NCI-H1694 treated with DMSO at 0.1 percent for 48 hours (cell line): ENCODE measurements around the gene SLC22A31.
"Not testable (repeated sequence)": the region's sequence is repeated elsewhere in the genome, so short reads cannot be mapped to it uniquely, and the experiment has no call there.

ENCODE experiments used
- DNase-seq: peaks from one replicate; lab custom pipeline; 2025; lab: John Stamatoyannopoulos, UW

Gene SLC22A31

GRCh38 chr16:89200124-89200849 lies at the start of gene SLC22A31:
Gene SLC22A31 (minus strand): TSS chr16:89200537. CDS start chr16:89200501, 36 bp downstream.
- no peak for DNase-seq

- DNase-seq = no peak
Observed at GRCh38 chr16:89248196-89248982, 48.1 kb upstream of the SLC22A31 start.

- DNase-seq = not testable (repeated sequence)
Observed at GRCh38 chr16:89247734-89248075, 47.4 kb upstream of the SLC22A31 start.

- peak; percentile 19 for DNase-seq
Observed at GRCh38 chr16:89246903-89247733, 46.8 kb upstream of the SLC22A31 start.

GRCh38 chr16:89246383-89246902 lies 46.1 kb upstream of the SLC22A31 start:
- DNase-seq = no peak

- DNase-seq = no peak
Observed at GRCh38 chr16:89244754-89245153, 44.4 kb upstream of the SLC22A31 start.

GRCh38 chr16:89244264-89244663 lies 43.9 kb upstream of the SLC22A31 start:
- not testable (repeated sequence) for DNase-seq

- no peak for DNase-seq
Observed at GRCh38 chr16:89243664-89244063, 43.3 kb upstream of the SLC22A31 start.

- DNase-seq = no peak
Observed at GRCh38 chr16:89242795-89243200, 42.5 kb upstream of the SLC22A31 start.

- peak; percentile 45 for DNase-seq
Observed at GRCh38 chr16:89241187-89242007, 41.1 kb upstream of the SLC22A31 start.

GRCh38 chr16:89237733-89238132 lies 37.4 kb upstream of the SLC22A31 start:
- DNase-seq = no peak

GRCh38 chr16:89233678-89234490 lies 33.5 kb upstream of the SLC22A31 start:
- no peak for DNase-seq

- DNase-seq = no peak
Observed at GRCh38 chr16:89232107-89232506, 31.8 kb upstream of the SLC22A31 start.

GRCh38 chr16:89230255-89230654 lies 29.9 kb upstream of the SLC22A31 start:
- no peak for DNase-seq

- DNase-seq = no peak
Observed at GRCh38 chr16:89224665-89225064, 24.3 kb upstream of the SLC22A31 start.

- no peak for DNase-seq
Observed at GRCh38 chr16:89222931-89223330, 22.6 kb upstream of the SLC22A31 start.

- DNase-seq = no peak
Observed at GRCh38 chr16:89221604-89222003, 21.3 kb upstream of the SLC22A31 start.

GRCh38 chr16:89219365-89219764 lies 19.0 kb upstream of the SLC22A31 start:
- no peak for DNase-seq

- DNase-seq = peak; percentile 29
Observed at GRCh38 chr16:89217388-89218191, 17.3 kb upstream of the SLC22A31 start, which contains the start of gene ZNF778. Gene ZNF778 (plus strand): TSS chr16:89217703. CDS start chr16:89221128, 3,425 bp downstream.

GRCh38 chr16:89217138-89217387 lies 16.7 kb upstream of the SLC22A31 start:
- no peak for DNase-seq
